Left forelimb (tissue), 1 donor: ENCODE data around the gene CTAGE4.
"Not testable (repeated sequence)": the region's sequence is repeated elsewhere in the genome, so short reads cannot be mapped to it uniquely, and the experiment has no call there.

Experiments
- DNase-seq: peaks from one replicate; pipeline ENCODE4 v3.0.0-alpha.2; 2018; ENCODE audit warnings: low spot score

The CTAGE4 gene

DNA sequence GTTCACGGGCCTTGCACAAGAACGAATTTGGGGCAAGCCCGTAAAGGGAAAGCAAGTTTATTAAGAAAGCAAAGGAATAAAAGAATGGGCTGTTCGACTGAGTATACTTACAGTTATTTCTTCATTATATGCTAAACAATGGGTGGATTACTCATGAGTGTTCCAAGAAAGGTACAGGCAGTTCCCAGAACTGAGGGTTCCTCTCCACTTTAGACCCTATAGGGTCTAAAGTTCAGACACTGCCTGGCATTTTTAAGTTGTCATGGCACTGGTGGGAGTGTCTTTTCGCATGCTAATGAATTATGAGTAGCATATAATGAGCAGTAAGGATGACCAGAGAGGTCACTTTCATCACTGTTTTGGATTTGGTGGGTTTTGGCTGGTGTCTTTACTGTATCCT, 22.0 kb downstream of the CTAGE4 start:
- DNase-seq = not testable (repeated sequence)

DNA sequence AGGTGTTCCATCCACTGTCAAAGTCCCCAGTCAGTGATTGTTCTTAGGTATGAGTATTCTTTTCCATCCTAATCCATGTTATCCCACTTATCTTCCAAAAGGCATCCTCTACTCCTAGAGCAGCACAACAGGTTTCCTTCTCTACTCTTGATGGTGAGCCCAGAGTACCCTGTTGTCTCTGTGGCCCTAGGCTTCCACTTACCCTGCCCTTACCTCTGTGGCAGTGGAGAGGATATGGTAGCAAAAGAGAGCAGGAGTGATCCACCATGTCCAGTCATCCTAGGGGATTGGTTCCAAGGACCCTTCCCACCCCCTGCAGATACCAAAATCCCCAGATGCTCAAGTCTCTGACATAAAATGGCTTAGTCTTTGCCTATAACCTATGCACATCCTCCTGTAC, 33.9 kb downstream of the CTAGE4 start:
- not testable (repeated sequence) for DNase-seq

DNA sequence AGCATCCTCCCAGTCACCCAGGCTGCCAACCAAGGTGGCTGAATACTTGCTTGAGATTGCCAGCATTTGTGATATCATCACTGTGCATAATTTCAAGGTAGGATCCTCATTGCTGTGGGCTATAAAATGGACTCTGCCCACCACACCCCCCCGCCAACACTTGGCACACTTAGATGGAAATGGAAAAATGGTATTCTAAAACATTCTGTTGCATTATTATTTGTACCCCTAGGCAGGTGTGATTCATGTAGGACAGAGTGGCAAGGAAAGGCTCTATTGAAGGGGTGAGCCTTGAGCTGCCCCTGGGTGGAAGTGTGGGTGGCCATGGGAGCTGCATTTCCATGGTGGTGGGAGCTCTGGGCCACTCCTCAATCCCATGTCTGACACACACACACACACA, 35.3 kb downstream of the CTAGE4 start:
- DNase-seq = not testable (repeated sequence)

DNA sequence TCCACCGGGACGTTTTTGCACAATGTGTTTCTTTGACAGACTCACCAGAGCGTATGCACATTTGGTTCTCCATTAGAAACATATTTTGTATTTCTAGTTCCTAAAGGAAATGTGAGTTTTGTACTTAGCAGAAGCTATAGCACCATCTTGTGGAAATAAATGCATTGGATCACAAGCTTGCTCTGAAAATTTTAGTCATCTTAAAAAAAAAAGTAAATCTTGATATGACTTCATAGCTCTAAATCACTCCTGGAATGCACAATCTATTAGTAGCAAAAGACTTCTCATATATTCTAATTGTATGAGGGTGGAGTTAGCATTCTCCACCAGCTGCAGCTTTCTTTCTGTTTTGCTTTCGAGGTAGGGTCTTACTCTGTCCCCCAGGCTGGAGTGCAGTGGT, 35.9 kb downstream of the CTAGE4 start:
- DNase-seq = not testable (repeated sequence)

DNA sequence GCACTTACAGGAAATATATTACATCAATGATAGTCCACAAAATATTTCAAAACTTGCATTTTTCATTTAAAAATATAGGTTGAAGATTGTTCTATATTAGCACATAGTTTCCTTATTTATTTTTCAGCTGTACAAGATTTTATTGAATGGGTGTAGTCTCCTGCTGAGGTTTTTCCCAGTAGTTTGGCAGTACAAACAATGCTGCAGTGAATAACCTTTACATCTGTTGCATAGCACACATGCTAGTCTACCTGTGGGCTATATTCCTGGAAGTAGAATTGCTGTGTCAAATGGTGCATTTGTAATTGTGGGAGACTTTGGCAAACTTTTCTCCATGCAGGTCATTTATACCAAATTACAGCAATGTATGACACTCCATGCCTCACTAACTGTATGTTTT, 37.3 kb downstream of the CTAGE4 start:
- not testable (repeated sequence) for DNase-seq

DNA sequence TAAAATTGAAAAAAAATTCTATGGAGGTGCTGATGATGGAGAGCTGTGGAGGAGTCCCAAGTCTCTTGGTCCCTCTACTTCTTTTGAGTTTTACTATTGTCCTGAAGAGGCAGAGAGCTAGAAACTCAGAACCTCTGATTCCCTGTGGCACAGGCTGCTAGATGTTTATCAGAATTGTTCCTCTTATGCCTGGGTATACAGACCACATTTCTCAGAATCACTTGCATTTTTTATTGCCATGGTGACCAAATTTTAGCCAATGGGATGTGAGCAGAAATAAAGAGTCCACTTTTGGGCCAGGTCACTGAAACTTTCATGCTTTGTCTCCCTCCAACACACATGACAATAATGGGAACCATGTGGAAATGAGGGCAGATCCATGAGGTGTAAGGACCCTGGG, 40.4 kb downstream of the CTAGE4 start:
- not testable (repeated sequence) for DNase-seq

DNA sequence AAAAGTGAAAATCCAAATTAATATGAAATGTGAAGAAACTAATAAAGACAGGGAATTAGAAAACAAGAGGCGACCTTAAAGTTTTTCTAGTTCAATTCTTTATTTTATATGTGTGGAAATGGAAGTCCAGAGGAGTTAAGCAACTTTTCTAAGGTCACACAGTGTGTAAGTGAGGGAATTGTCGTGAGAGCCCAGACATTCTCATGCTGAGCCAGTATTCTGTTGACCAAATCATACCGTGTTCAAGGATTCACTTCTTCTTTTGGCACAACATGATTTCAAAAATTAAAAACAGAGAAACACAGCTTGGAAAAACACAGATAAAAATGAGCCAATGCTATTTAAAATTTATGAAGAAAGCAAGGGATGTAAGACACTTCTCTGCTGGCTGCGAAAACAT, 43.6 kb downstream of the CTAGE4 start:
- not testable (repeated sequence) for DNase-seq

DNA sequence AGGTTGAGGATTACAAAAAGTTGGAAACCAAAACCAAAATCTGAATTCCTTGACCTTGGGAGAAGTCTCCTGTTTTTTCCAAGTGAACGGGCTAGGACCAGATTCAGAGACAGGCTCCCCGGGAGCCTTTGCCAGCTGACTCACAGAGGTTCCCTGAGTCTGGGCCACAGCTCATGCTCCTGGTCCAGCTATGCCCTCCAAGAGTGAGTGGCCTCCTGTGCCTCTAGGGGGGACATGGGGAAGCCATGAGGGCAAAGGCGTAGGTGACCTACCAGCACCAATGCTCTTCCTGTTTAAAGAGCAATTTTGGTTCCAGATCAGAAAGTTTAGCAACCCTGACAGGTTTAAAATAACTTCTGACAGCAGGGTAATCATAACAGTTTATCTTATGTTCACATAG, 45.5 kb downstream of the CTAGE4 start:
- DNase-seq = not testable (repeated sequence)

DNA sequence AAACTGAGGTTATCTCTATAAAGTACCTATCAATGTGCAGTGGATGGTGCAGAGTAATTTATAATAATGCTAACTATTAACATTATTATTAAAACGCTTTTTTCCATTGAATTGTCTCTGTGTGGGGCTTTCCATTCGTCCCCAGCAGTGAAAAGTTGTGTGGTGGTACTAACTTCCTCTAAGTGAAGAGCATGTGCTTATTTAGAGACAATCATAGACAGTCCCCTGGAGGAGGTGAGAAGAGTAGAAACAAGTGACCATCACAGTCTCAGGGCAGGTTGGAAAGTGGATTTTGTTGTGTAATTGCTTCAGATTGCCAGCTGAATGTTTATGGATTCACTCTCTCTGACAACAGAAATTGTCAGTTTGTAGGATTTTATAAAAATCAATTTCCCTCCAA, 47.8 kb downstream of the CTAGE4 start:
- not testable (repeated sequence) for DNase-seq

DNA sequence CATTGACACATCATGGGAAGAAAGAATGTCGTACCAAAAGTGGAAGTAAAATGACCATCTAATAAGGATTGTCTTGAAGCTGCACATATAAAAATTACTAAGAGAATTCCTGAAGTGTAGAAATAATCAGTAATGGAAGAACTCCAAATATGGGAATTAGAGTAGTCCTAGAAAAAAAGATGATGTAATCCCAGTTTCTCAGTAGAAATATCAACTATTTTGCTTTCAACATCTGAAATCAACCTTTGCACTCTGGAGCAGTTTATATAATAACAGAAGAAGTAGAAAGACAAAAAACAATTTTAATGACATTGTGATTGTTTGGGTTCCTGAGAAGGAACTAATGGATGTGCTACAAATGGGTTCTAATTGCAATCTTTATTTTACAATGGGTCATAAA, 49.8 kb downstream of the CTAGE4 start:
- DNase-seq = not testable (repeated sequence)
